Heart right ventricle (tissue), 16 donors: ENCODE measurements around the gene NPAS4. TPM values are rescaled to one million over a fixed set of nuclear protein-coding genes. Genes with fewer than 3 reads are reported as not detected.

Experiments used
- ATAC-seq, 8 donors: fragments of 200-7000 bp; cut with Tn5 transposase; one replicate each; pipeline ENCODE4 v1.9.1; 2020; ENCODE audit warnings: mild to moderate bottlenecking in 8 of 8, moderate library complexity in 8 of 8, moderate number of reproducible peaks in 1 of 8
- DNase-seq, 2 donors: peaks; one replicate each; pipeline ENCODE4 v3.0.0-alpha.2; 2020
- H3K27ac ChIP-seq, 10 donors: fragments of 200-600 bp; sonication (generic) in 2 of 10; one replicate each; pipeline versions ENCODE4 v1.5.0 to v1.8.0; 2020 to 2022; ENCODE audit warnings: mild to moderate bottlenecking in 3 of 10
- H3K27me3 ChIP-seq, 7 donors: fragments of 200-600 bp; one replicate each; pipeline ENCODE4 v1.8.0; 2021 to 2022; ENCODE audit warnings: mild to moderate bottlenecking in 2 of 7
- H3K36me3 ChIP-seq, 9 donors: fragments of 200-600 bp; sonication (generic) in 1 of 9; one replicate each; pipeline versions ENCODE4 v1.5.0 to v1.8.0; 2020 to 2022; ENCODE audit warnings: mild to moderate bottlenecking in 2 of 9
- H3K4me1 ChIP-seq, 9 donors: fragments of 200-600 bp; sonication (generic) in 1 of 9; one replicate each; pipeline versions ENCODE4 v1.5.0 to v1.8.0; 2020 to 2022; ENCODE audit warnings: mild to moderate bottlenecking in 4 of 9
- H3K4me3 ChIP-seq, 10 donors: fragments of 200-600 bp; sonication (generic) in 2 of 10; one replicate each; pipeline versions ENCODE4 v1.5.0 to v1.8.0; 2020 to 2022; ENCODE audit warnings: mild to moderate bottlenecking in 7 of 10, moderate library complexity in 2 of 10
- H3K9me3 ChIP-seq, 11 donors: fragments of 200-600 bp in 10 of 11; sonication (generic) in 2 of 11; one replicate each; pipeline versions ENCODE4 v1.5.0 to v1.8.0; 2013 to 2022; ENCODE audit warnings: mild to moderate bottlenecking in 2 of 11, control low read depth in 1 of 11, moderate library complexity in 1 of 11
- CTCF ChIP-seq, 9 donors: fragments of 200-600 bp; sonication (generic) in 2 of 9; IDR thresholded peaks; one replicate each; pipeline versions ENCODE4 v1.5.0 to v1.8.0; 2021 to 2022; ENCODE audit warnings: antibody characterized with exemption in 9 of 9, mild to moderate bottlenecking in 5 of 9, moderate library complexity in 1 of 9
- WGBS, 2 donors: extraction: QIAGEN DNeasy Blood & Tissue Kit; methylation state at CpG; one replicate each; pipeline ENCODE4 v1.1.7; 2013; ENCODE audit warnings: inconsistent platforms in 1 of 2; 5-methylcytosine and 5-hydroxymethylcytosine counted together
- intact Hi-C, 10 donors: fragments of 100-400 bp; cut with DNase I; formaldehyde crosslinking; loops; one replicate each; pipeline versions ENCODE4 v1.11.1 to v1.14.2; 2022
- polyA plus RNA-seq, 2 donors: library from polyadenylated mRNA; stranded (reverse); fragments of 200-250 nt; gene quantifications; one replicate each; pipeline ENCODE4 v1.2.3, GENCODE V29; 2013
- total RNA-seq, 10 donors: library from RNA; stranded (reverse); fragmentation: NEBNext Ultra II Directional in 3 of 10; extraction: Animal tissue kit (Norgen Biotek cat#: 25700) in 3 of 10; gene quantifications; one replicate each; pipeline versions ENCODE4 v1.2.1 to v1.2.4, GENCODE V29; 2021 to 2023
- donor health status: Arrhythmogenic right ventricular cardiomyopathy.
- donor health status: ischemic (EF 13 %, LVEDD 7.1; RV severe dilation, severe dysfunction).
- donor health status: healthy with polysubstance abuse.
- donor health status: DM: no; HTN: yes; CAD: no.
- donor health status: DM: no; HTN: no; CAD: no.
- donor health status: ischemic (EF 25% LVEDD 6.9; RV normal size, moderate dysfunction).
- donor health status: ischemic (EF 25% LVEDD 5.7; RV mildly dilated, moderate dysfunction).
- donor health status: healthy.
- donor health status: DM: yes; HTN: yes; CAD: no.
- donor health status: Ischemic cardiomyopathy.
- donor health status: ischemic (EF 35%, LVEDD 5.7; RV mildly dilated, moderate dysfunction).
- donor health status: nonischemic (EF 11% LVEDD 7.7; RV severe dilation, severe dysfunction).
- donor health status: DM: yes; HTN: yes; CAD: no.
- donor health status: PGD.
- donor health status: ischemic (EF 29% LVEDD 5.4; RV normal size, mild dysfunction).
- donor health status: nonischemic (EF 23%, LVEDD 6.1; RV moderate dilation, normal function).

Gene NPAS4
- total and polyA plus RNA-seq, 12 donors: 0.04 TPM; not detected in 11

- ATAC-seq (no peak), DNase-seq (no peak)
- TF ChIP-seq CTCF (IDR thresholded peaks at IDR 0.05): no peak
- H3K27ac ChIP-seq: no peak overlapping the region
- H3K4me1 ChIP-seq: peaks cover 0 to 52% (median 30%) of the 10 kb centered on the region in 9 donors
- peaks cover 0 to 40% (median 10%) of the 10 kb centered on the region in 7 donors for H3K27me3 ChIP-seq
- peaks cover 0 to 7% (median 0%) of the 10 kb centered on the region in 11 donors for H3K9me3 ChIP-seq
- no peaks in the 10 kb centered on the region for H3K36me3 ChIP-seq
- intact Hi-C loops: loop anchor here in 3 of 10 donors (10.0 kb wide), 2 partner anchors 265 to 415 kb away; no protein-coding TSS in a partner anchor
- WGBS, 2 donors: 2 to 3% methylated on average over 30 of the region's 30 CpGs
- no peak overlapping the region for H3K4me3 ChIP-seq
Observed at GRCh38 chr11:66419825-66420224, 1.0 kb upstream of the NPAS4 start.

- peak overlapping the region in 1 of 10 donors; percentile 26 for H3K27ac ChIP-seq
- TF ChIP-seq CTCF (IDR thresholded peaks at IDR 0.05): peak in 1 of 9 donors; percentile 4
- H3K4me1 ChIP-seq: peaks cover 0 to 44% (median 26%) of the 10 kb centered on the region in 9 donors
- peaks cover 0 to 37% (median 10%) of the 10 kb centered on the region in 7 donors for H3K27me3 ChIP-seq
- WGBS, 2 donors: 13% methylated on average over 38 of the region's 38 CpGs
- DNase-seq (peak; percentile 86 to 91), ATAC-seq (peak; percentile 73 to 92 (median 88))
- intact Hi-C loops: no loop called here
- H3K9me3 ChIP-seq: peaks cover 0 to 7% (median 0%) of the 10 kb centered on the region in 11 donors
- H3K36me3 ChIP-seq: no peaks in the 10 kb centered on the region
- no peak overlapping the region for H3K4me3 ChIP-seq
Observed at GRCh38 chr11:66421492-66422205, 814 bp downstream of the NPAS4 start.

GRCh38 chr11:66426314-66426713, 5.5 kb downstream of the NPAS4 start:
- intact Hi-C loops: no loop called here
- DNase-seq (no peak), ATAC-seq (no peak)
- H3K4me3 ChIP-seq: no peak overlapping the region
- TF ChIP-seq CTCF (IDR thresholded peaks at IDR 0.05): no peak
- peaks cover 0 to 2% (median 1%) of the 10 kb centered on the region in 9 donors for H3K4me1 ChIP-seq
- no peaks in the 10 kb centered on the region for H3K27me3 ChIP-seq
- H3K36me3 ChIP-seq: no peaks in the 10 kb centered on the region
- H3K9me3 ChIP-seq: peaks cover 0 to 7% (median 0%) of the 10 kb centered on the region in 11 donors
- WGBS, 2 donors: 64 to 76% methylated on average over 23 of the region's 23 CpGs
- H3K27ac ChIP-seq: no peak overlapping the region

GRCh38 chr11:66428933-66429332, 8.1 kb downstream of the NPAS4 start:
- no peaks in the 10 kb centered on the region for H3K27me3 ChIP-seq
- no peak overlapping the region for H3K27ac ChIP-seq
- peaks cover 0 to 22% (median 0%) of the 10 kb centered on the region in 9 donors for H3K36me3 ChIP-seq
- intact Hi-C loops: no loop called here
- no peak for TF ChIP-seq CTCF (IDR thresholded peaks at IDR 0.05)
- no peaks in the 10 kb centered on the region for H3K9me3 ChIP-seq
- 87 to 91% methylated on average over 2 of the region's 2 CpGs for WGBS, 2 donors
- DNase-seq: no peak
- ATAC-seq: no peak
- no peaks in the 10 kb centered on the region for H3K4me1 ChIP-seq
- H3K4me3 ChIP-seq: no peak overlapping the region
